OCI-LY7 (cell line): Measurements from ENCODE around the gene EIF2S2. TPM values are rescaled to one million over a fixed set of nuclear protein-coding genes. Genes with fewer than 3 reads are reported as not detected.

Source experiments
- BruUV-seq: library from RNA; stranded (reverse); fragments of 400-500 nt; replicated peaks from 2 replicates; lab custom pipeline; 2021; lab: Mats Ljungman, UMichigan
- CTCF ChIA-PET: fragments of 300-600 bp; sonication (Branson Sonifier 250); formaldehyde crosslinking; loops from one replicate; lab custom pipeline; 2022; ENCODE audit warnings: antibody characterized with exemption; ENCODE audit not compliant: unreplicated experiment; lab: Charles Lee
- POLR2A ChIA-PET: fragments of 300-600 bp; sonication (Branson Sonifier 250); formaldehyde crosslinking; loops from one replicate; lab custom pipeline; 2022; ENCODE audit warnings: antibody characterized with exemption; lab: Charles Lee
- DNase-seq: peaks from one replicate; pipeline ENCODE4 v3.0.0-alpha.2; 2015; ENCODE audit warnings: low spot score
- H2AFZ ChIP-seq: fragments of 200-600 bp; sonication (generic), shearing (Covaris generic); 2 replicates; pipeline ENCODE4 v1.6.1; 2014; ENCODE audit warnings: mild to moderate bottlenecking, antibody characterized with exemption, low read length, moderate library complexity
- H3K27ac ChIP-seq: fragments of 200-600 bp; sonication (generic); 2 replicates; pipeline ENCODE4 v1.5.1; 2014; ENCODE audit warnings: mixed run types, low read depth, mild to moderate bottlenecking, moderate library complexity, low read length, inconsistent platforms; ENCODE audit not compliant: poor library complexity, severe bottlenecking
- H3K36me3 ChIP-seq: fragments of 200-600 bp; sonication (generic); 2 replicates; pipeline ENCODE4 v1.6.1; 2014; ENCODE audit warnings: mild to moderate bottlenecking, antibody characterized with exemption, low read length, moderate library complexity, mixed read lengths; ENCODE audit not compliant: insufficient read depth
- H3K4me1 ChIP-seq: fragments of 200-600 bp; sonication (generic); 2 replicates; pipeline ENCODE4 v1.5.1; 2014; ENCODE audit warnings: mild to moderate bottlenecking, low read length; ENCODE audit not compliant: insufficient read depth, poor library complexity, severe bottlenecking
- H3K4me2 ChIP-seq: fragments of 200-600 bp; sonication (generic); 2 replicates; pipeline ENCODE4 v1.6.1; 2014; ENCODE audit warnings: mild to moderate bottlenecking, low read length
- H3K4me3 ChIP-seq: fragments of 200-600 bp; sonication (generic); 2 replicates; pipeline ENCODE4 v1.5.1; 2014; ENCODE audit warnings: mild to moderate bottlenecking, low read depth, low read length; ENCODE audit not compliant: poor library complexity, severe bottlenecking
- H3K79me2 ChIP-seq: fragments of 200-600 bp; sonication (generic); 2 replicates; pipeline ENCODE4 v1.6.1; 2016; ENCODE audit warnings: low read depth, mild to moderate bottlenecking, low read length, moderate library complexity, mixed read lengths; ENCODE audit not compliant: insufficient read depth
- H3K9me2 ChIP-seq: fragments of 200-600 bp; sonication (generic); 2 replicates; pipeline ENCODE4 v1.6.1; 2016; ENCODE audit warnings: mild to moderate bottlenecking, low read length, mixed read lengths; ENCODE audit not compliant: insufficient read depth
- H3K9me3 ChIP-seq: fragments of 200-600 bp; sonication (generic); 2 replicates; pipeline ENCODE4 v1.6.1; 2014; ENCODE audit warnings: mild to moderate bottlenecking, mixed run types, low read length, mixed read lengths
- H4K20me1 ChIP-seq: fragments of 200-600 bp; sonication (generic); 2 replicates; pipeline ENCODE4 v1.6.1; 2014; ENCODE audit warnings: mild to moderate bottlenecking, antibody characterized with exemption, low read length, moderate library complexity, mixed read lengths; ENCODE audit not compliant: insufficient read depth
- EZH2phosphoT487 ChIP-seq: fragments of 200-600 bp; sonication (generic); IDR thresholded peaks from 2 replicates; pipeline ENCODE4 v1.6.1; 2018; ENCODE audit warnings: low read depth, borderline replicate concordance, mild to moderate bottlenecking, mixed run types, antibody characterized with exemption, low read length, moderate library complexity, mixed read lengths
- intact Hi-C: fragments of 100-400 bp; cut with micrococcal nuclease; formaldehyde crosslinking; loops from one replicate; pipeline ENCODE4 v1.10.0; 2022; ENCODE audit not compliant: unreplicated experiment
- total RNA-seq, 2 experiments: library from RNA; depleted of rRNA in 1 of 2; stranded (reverse); fragments of >200 nt in 1 of 2; shearing (Covaris generic) in 1 of 2; gene quantifications; 2 replicates each; pipeline ENCODE4 v1.2.3, GENCODE V29; 2014 to 2022
- TF ChIP-seq, protein P1 (sequence below): fragments of 200-600 bp; sonication (generic); conservative IDR thresholded peaks from 2 replicates; pipeline ENCODE4 v1.5.1; 2014; ENCODE audit warnings: mild to moderate bottlenecking, antibody characterized with exemption, low read length, moderate library complexity, mixed read lengths

EIF2S2 gene
- total RNA-seq, 2 experiments from 2014 or later, result 104 to 130 TPM

DNA sequence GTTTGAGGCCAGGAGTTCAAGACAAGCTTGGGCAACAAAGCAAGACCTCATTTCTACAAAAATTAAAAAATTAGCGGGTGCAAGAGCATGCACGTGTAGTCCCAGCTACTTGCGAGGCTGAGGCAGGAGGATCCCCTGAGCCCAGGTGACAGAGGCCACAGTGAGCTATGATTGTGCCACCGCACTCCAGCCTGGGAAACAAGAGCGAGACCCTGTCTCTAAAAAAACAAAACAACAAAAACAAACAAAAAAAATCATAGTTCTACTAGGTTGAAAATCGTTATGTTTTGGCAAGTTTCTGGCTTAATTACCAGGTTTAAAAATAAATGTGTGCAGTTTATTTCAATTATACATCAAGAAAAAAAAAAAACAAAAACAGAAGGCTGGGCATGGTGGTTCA lies 2.6 kb downstream of the EIF2S2 start:
- H4K20me1 ChIP-seq, result peaks cover 46% of the 10 kb centered on the region
- no peak for DNase-seq
- peak overlapping the region; percentile 94 for H3K4me2 ChIP-seq
- no peaks in the 10 kb centered on the region for H3K9me3 ChIP-seq
- ChIA-PET CTCF (interaction anchor here (1.0 kb wide), 1 partner anchor 17 kb away, joined by 3 read pairs; no protein-coding TSS in a partner anchor), POLR2A (interaction anchor here (0.5 to 0.6 kb wide), 3 partner anchors 9 to 246 kb away, joined by 3 to 4 read pairs (median 3); no protein-coding TSS in a partner anchor)
- H3K9me2 ChIP-seq, result no peaks in the 10 kb centered on the region
- BruUV-seq, result no TSS peak
- intact Hi-C loops, result no loop called here
- H3K27ac ChIP-seq, result no peak overlapping the region
- H3K36me3 ChIP-seq, result peaks cover 72% of the 10 kb centered on the region
- no peak for TF ChIP-seq EZH2phosphoT487
- TF ChIP-seq, protein P1, sequence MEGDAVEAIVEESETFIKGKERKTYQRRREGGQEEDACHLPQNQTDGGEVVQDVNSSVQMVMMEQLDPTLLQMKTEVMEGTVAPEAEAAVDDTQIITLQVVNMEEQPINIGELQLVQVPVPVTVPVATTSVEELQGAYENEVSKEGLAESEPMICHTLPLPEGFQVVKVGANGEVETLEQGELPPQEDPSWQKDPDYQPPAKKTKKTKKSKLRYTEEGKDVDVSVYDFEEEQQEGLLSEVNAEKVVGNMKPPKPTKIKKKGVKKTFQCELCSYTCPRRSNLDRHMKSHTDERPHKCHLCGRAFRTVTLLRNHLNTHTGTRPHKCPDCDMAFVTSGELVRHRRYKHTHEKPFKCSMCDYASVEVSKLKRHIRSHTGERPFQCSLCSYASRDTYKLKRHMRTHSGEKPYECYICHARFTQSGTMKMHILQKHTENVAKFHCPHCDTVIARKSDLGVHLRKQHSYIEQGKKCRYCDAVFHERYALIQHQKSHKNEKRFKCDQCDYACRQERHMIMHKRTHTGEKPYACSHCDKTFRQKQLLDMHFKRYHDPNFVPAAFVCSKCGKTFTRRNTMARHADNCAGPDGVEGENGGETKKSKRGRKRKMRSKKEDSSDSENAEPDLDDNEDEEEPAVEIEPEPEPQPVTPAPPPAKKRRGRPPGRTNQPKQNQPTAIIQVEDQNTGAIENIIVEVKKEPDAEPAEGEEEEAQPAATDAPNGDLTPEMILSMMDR, result no peak
- H3K79me2 ChIP-seq, result peaks cover 76% of the 10 kb centered on the region
- H2AFZ ChIP-seq, result no peak overlapping the region
- H3K4me1 ChIP-seq, result peaks cover 46% of the 10 kb centered on the region
- peak overlapping the region; percentile 30 for H3K4me3 ChIP-seq

DNA sequence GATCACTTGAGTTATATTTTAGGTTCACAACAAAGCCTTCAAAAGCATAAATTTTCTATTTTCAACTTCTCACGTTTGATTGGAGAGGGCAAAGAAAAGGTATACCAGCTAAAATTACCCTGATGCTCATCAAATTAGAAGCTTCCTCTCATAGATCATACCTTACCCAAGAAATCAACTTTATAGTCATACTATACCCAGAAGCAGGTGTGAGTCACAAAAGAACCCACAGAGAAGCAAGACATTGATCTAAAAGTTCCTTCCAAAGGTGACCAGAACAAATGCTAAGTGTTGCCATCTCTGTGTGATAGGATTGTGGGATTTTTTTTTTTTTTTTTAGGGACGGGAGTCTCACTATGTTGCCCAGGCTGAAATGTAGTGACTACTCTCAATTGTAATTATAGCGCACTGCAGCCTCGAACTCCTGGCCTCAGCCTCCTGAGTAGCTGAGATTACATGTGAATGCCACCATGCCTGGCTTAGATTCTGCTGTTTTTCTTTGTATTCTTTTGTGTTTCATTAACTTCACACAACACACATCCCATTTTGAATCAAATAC lies 3.3 kb downstream of the EIF2S2 start:
- DNase-seq, result no peak
- peaks cover 46% of the 10 kb centered on the region for H3K4me1 ChIP-seq
- H2AFZ ChIP-seq, result no peak overlapping the region
- no peaks in the 10 kb centered on the region for H3K9me3 ChIP-seq
- H3K4me2 ChIP-seq, result peak overlapping the region; percentile 94
- TF ChIP-seq EZH2phosphoT487, result no peak
- TF ChIP-seq, protein P1, result no peak
- H4K20me1 ChIP-seq, result peaks cover 52% of the 10 kb centered on the region
- peak overlapping the region; percentile 30 for H3K4me3 ChIP-seq
- BruUV-seq, result no TSS peak
- H3K79me2 ChIP-seq, result peaks cover 82% of the 10 kb centered on the region
- peaks cover 80% of the 10 kb centered on the region for H3K36me3 ChIP-seq
- H3K9me2 ChIP-seq, result no peaks in the 10 kb centered on the region
- no peak overlapping the region for H3K27ac ChIP-seq
- intact Hi-C loops, result no loop called here
- ChIA-PET POLR2A (interaction anchor here (0.5 to 1.3 kb wide), 7 partner anchors 8 to 1286 kb away, joined by 3 to 5 read pairs (median 4); no protein-coding TSS in a partner anchor), CTCF (interaction anchor here (1.0 kb wide), 1 partner anchor 17 kb away, joined by 3 read pairs; no protein-coding TSS in a partner anchor)
